ENCODE data around the gene PCNX2.

Gene PCNX2

DNA sequence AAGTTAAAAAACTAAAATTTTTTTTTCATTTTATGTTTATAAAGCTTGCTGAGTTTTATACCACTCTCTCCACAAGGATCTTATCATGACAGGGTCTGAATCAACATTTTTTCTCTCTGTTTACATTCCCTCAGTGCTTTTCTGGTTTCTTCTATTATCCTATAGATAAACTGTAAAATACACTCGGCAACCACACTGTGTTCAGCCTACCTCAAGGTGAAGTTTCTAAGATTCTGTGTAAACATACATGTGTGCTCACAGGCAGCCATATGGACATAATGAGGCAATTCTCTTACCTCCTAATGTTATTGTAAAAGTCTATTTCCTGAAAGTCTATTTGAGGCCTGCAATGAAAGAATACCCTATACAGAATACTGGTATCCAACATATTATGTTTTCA is 230.5 kb downstream of the PCNX2 start:
- Histone ChIP-seq H3K4me1 (ENCODE audit: control insufficient read depth, insufficient read depth, low read length) (no peaks in the 10 kb centered on the region), H3K9me3 (ENCODE audit: control insufficient read depth, insufficient read depth, low read depth, low read length) (no peaks in the 10 kb centered on the region), H3K27ac (ENCODE audit: extremely low read depth, low read depth, low read length) (no peak overlapping the region), H3K4me3 (ENCODE audit: low read depth, low read length) (no peak overlapping the region), H3K36me3 (ENCODE audit: control insufficient read depth in 2 of 2, insufficient read depth in 1 of 2, low read length in 2 of 2) (peaks cover 0 to 15% of the 10 kb centered on the region in 2 experiments; a peak in 2 of 3 replicates)
- POLR2A ChIA-PET: no interaction called here
- TF ChIP-seq KLF10 (tag by site-specific recombination; IDR thresholded peaks at IDR 0.05): no peak
- no peak for TF ChIP-seq ZNF114 (tag by site-specific recombination; IDR thresholded peaks at IDR 0.05)
- TF ChIP-seq EGR2 (tag by site-specific recombination; IDR thresholded peaks at IDR 0.05; ENCODE audit: low read depth): no peak
- no peak for TF ChIP-seq ZNF169 (tag by site-specific recombination; IDR thresholded peaks at IDR 0.05)
- no peak for TF ChIP-seq SCRT2 (tag by site-specific recombination; IDR thresholded peaks at IDR 0.05)
- TF ChIP-seq ZNF184 (tag by site-specific recombination; IDR thresholded peaks at IDR 0.05): no peak
- TF ChIP-seq, protein P1, sequence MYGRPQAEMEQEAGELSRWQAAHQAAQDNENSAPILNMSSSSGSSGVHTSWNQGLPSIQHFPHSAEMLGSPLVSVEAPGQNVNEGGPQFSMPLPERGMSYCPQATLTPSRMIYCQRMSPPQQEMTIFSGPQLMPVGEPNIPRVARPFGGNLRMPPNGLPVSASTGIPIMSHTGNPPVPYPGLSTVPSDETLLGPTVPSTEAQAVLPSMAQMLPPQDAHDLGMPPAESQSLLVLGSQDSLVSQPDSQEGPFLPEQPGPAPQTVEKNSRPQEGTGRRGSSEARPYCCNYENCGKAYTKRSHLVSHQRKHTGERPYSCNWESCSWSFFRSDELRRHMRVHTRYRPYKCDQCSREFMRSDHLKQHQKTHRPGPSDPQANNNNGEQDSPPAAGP (tag by site-specific recombination; IDR thresholded peaks at IDR 0.05): no peak
- no peak for TF ChIP-seq ZNF624 (tag by site-specific recombination; IDR thresholded peaks at IDR 0.05)
- TF ChIP-seq ZNF629 (tag by site-specific recombination; IDR thresholded peaks at IDR 0.05): no peak
- TF ChIP-seq ZNF175 (tag by site-specific recombination; IDR thresholded peaks at IDR 0.05): no peak
- TF ChIP-seq GLIS1 (tag by site-specific recombination; IDR thresholded peaks at IDR 0.05): no peak
- TF ChIP-seq ZNF626 (tag by site-specific recombination; IDR thresholded peaks at IDR 0.05): no peak
- TF ChIP-seq REST (tag by site-specific recombination; IDR thresholded peaks at IDR 0.05): no peak
- no peak for TF ChIP-seq ZNF10 (tag by site-specific recombination; IDR thresholded peaks at IDR 0.05)
- TF ChIP-seq, protein P2, sequence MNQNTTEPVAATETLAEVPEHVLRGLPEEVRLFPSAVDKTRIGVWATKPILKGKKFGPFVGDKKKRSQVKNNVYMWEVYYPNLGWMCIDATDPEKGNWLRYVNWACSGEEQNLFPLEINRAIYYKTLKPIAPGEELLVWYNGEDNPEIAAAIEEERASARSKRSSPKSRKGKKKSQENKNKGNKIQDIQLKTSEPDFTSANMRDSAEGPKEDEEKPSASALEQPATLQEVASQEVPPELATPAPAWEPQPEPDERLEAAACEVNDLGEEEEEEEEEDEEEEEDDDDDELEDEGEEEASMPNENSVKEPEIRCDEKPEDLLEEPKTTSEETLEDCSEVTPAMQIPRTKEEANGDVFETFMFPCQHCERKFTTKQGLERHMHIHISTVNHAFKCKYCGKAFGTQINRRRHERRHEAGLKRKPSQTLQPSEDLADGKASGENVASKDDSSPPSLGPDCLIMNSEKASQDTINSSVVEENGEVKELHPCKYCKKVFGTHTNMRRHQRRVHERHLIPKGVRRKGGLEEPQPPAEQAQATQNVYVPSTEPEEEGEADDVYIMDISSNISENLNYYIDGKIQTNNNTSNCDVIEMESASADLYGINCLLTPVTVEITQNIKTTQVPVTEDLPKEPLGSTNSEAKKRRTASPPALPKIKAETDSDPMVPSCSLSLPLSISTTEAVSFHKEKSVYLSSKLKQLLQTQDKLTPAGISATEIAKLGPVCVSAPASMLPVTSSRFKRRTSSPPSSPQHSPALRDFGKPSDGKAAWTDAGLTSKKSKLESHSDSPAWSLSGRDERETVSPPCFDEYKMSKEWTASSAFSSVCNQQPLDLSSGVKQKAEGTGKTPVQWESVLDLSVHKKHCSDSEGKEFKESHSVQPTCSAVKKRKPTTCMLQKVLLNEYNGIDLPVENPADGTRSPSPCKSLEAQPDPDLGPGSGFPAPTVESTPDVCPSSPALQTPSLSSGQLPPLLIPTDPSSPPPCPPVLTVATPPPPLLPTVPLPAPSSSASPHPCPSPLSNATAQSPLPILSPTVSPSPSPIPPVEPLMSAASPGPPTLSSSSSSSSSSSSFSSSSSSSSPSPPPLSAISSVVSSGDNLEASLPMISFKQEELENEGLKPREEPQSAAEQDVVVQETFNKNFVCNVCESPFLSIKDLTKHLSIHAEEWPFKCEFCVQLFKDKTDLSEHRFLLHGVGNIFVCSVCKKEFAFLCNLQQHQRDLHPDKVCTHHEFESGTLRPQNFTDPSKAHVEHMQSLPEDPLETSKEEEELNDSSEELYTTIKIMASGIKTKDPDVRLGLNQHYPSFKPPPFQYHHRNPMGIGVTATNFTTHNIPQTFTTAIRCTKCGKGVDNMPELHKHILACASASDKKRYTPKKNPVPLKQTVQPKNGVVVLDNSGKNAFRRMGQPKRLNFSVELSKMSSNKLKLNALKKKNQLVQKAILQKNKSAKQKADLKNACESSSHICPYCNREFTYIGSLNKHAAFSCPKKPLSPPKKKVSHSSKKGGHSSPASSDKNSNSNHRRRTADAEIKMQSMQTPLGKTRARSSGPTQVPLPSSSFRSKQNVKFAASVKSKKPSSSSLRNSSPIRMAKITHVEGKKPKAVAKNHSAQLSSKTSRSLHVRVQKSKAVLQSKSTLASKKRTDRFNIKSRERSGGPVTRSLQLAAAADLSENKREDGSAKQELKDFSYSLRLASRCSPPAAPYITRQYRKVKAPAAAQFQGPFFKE (tag by site-specific recombination; IDR thresholded peaks at IDR 0.05; ENCODE audit: borderline replicate concordance): no peak
- no peak for TF ChIP-seq ZNF747 (tag by site-specific recombination; IDR thresholded peaks at IDR 0.05)
- TF ChIP-seq HOXA7 (CRISPR knock-in tag; IDR thresholded peaks at IDR 0.05; ENCODE audit: borderline replicate concordance): no peak
- CTCF ChIA-PET: interaction anchor here (1.1 kb wide), 1 partner anchor 29 kb away, joined by 4 read pairs; no protein-coding TSS in a partner anchor
